Tibial nerve (tissue), 4 donors: ENCODE results near the gene TUBB1. TPM values are rescaled to one million over a fixed set of nuclear protein-coding genes. Genes with fewer than 3 reads are reported as not detected.

Source experiments
- DNase-seq, 2 donors: peaks; one replicate each; pipeline ENCODE4 v3.0.0-alpha.2; 2019; ENCODE audit warnings: low spot score in 2 of 2
- H3K27ac ChIP-seq, 4 donors: fragments of 200-600 bp; sonication (generic) in 3 of 4; one replicate each; pipeline ENCODE4 v1.5.1; 2017 to 2019; ENCODE audit warnings: mild to moderate bottlenecking in 1 of 4
- H3K27me3 ChIP-seq, 2 donors: fragments of 200-600 bp; sonication (generic) in 1 of 2; one replicate each; pipeline versions ENCODE4 v1.5.1 to v1.6.0; 2017 to 2019
- H3K36me3 ChIP-seq, 3 donors: fragments of 200-600 bp; sonication (generic); one replicate each; pipeline ENCODE4 v1.5.1; 2018 to 2019
- H3K4me1 ChIP-seq, 4 donors: fragments of 200-600 bp; sonication (generic) in 3 of 4; one replicate each; pipeline ENCODE4 v1.5.1; 2017 to 2019
- H3K4me3 ChIP-seq, 4 donors: fragments of 200-600 bp; sonication (generic) in 3 of 4; one replicate each; pipeline ENCODE4 v1.5.1; 2017 to 2019; ENCODE audit warnings: mild to moderate bottlenecking in 1 of 4, moderate library complexity in 1 of 4
- H3K9me3 ChIP-seq, 4 donors: fragments of 200-600 bp; sonication (generic) in 3 of 4; one replicate each; pipeline ENCODE4 v1.5.1; 2017 to 2019
- EP300 ChIP-seq, 2 donors: sonication (generic); formaldehyde crosslinking; IDR thresholded peaks; one replicate each; pipeline ENCODE4 v1.6.1; 2017; ENCODE audit warnings: antibody characterized with exemption in 2 of 2, mild to moderate bottlenecking in 1 of 2
- POLR2A ChIP-seq, 2 donors: fragments of 450-650 bp; IDR thresholded peaks; one replicate each; pipeline ENCODE4 v1.6.1; 2017; ENCODE audit warnings: antibody characterized with exemption in 2 of 2, mild to moderate bottlenecking in 2 of 2, moderate library complexity in 2 of 2
- WGBS, 2 donors: methylation state at CpG; one replicate each; pipeline ENCODE4 v1.1.5; 2018; 5-methylcytosine and 5-hydroxymethylcytosine counted together
- total RNA-seq, 4 donors: library from RNA; depleted of rRNA; stranded (reverse); fragments of >200 nt; gene quantifications; one replicate each; pipeline ENCODE4 v1.1.0, GENCODE V29; 2016
- TF ChIP-seq, protein P1 (sequence below), 5 experiments: fragments of 200-600 bp in 3 of 5; fragments of 450-650 bp in 2 of 5; sonication (generic) in 3 of 5; IDR thresholded peaks; one replicate each; pipeline ENCODE4 v1.5.1; 2016 to 2019; ENCODE audit warnings: antibody characterized with exemption in 5 of 5, mild to moderate bottlenecking in 3 of 5, moderate library complexity in 2 of 5

Gene TUBB1
- total RNA-seq, 4 donors from 2014 or later = 0.21 to 0.60 (median 0.59) TPM; not detected in 1

DNA sequence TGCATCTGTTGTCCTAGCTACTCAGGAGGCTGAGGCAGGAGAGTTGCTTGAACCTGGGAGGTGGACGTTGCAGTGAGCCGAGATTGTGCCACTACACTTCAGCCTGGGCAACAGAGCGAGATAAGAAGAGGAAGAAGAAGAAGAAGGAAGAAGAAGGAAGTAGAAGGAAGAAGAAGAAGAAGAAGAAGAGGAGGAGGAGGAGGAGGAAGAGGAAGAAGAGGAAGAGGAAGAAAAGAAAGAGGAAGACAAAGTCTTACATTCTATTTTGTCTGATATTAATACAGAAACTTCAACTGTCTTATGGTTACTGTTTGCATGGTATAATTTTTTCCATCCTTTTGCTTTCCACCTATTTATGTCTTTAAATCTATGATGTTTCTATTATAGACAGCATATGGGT lies 45.4 kb upstream of the TUBB1 start:
- no peaks in the 10 kb centered on the region for H3K27me3 ChIP-seq
- H3K36me3 ChIP-seq = no peaks in the 10 kb centered on the region
- no peaks in the 10 kb centered on the region for H3K4me1 ChIP-seq
- peaks cover 0 to 35% (median 0%) of the 10 kb centered on the region in 4 donors for H3K9me3 ChIP-seq
- 89 to 90% methylated on average over 3 of the region's 3 CpGs for WGBS, 2 donors
- H3K27ac ChIP-seq = no peak overlapping the region
- DNase-seq = no peak
- TF ChIP-seq EP300 (IDR thresholded peaks at IDR 0.05) = no peak
- TF ChIP-seq POLR2A (IDR thresholded peaks at IDR 0.05) = no peak
- TF ChIP-seq, protein P1, sequence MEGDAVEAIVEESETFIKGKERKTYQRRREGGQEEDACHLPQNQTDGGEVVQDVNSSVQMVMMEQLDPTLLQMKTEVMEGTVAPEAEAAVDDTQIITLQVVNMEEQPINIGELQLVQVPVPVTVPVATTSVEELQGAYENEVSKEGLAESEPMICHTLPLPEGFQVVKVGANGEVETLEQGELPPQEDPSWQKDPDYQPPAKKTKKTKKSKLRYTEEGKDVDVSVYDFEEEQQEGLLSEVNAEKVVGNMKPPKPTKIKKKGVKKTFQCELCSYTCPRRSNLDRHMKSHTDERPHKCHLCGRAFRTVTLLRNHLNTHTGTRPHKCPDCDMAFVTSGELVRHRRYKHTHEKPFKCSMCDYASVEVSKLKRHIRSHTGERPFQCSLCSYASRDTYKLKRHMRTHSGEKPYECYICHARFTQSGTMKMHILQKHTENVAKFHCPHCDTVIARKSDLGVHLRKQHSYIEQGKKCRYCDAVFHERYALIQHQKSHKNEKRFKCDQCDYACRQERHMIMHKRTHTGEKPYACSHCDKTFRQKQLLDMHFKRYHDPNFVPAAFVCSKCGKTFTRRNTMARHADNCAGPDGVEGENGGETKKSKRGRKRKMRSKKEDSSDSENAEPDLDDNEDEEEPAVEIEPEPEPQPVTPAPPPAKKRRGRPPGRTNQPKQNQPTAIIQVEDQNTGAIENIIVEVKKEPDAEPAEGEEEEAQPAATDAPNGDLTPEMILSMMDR (IDR thresholded peaks at IDR 0.05) = no peak
- H3K4me3 ChIP-seq = no peak overlapping the region

DNA sequence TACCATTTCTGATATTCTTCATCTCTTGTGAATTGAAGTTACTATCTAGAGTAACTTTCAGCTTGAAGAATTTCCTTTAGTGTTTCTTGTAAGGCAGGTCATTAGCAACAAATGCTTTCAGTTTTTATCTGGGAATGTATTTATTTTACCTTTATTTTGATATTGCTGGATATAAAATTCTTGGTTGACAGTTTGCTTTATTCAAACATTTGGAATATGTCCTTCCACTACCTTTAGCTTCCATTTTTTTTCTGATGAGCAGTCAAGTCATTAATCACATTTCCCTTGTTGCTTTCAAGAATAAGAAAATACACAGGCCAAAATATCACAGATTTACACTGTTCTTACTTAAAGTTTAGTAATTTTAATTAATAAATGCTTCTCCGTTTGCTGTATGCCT lies 43.9 kb upstream of the TUBB1 start:
- Histone ChIP-seq H3K27ac (no peak overlapping the region), H3K9me3 (peaks cover 0 to 27% (median 0%) of the 10 kb centered on the region in 4 donors), H3K27me3 (no peaks in the 10 kb centered on the region), H3K4me1 (peaks cover 0 to under 1% (median 0%) of the 10 kb centered on the region in 4 donors), H3K36me3 (no peaks in the 10 kb centered on the region), H3K4me3 (no peak overlapping the region)
- no peak for DNase-seq
- WGBS, 2 donors = 77 to 86% methylated on average over 1 of the region's 1 CpG
- TF ChIP-seq, protein P1 (IDR thresholded peaks at IDR 0.05) = no peak
- TF ChIP-seq POLR2A (IDR thresholded peaks at IDR 0.05) (no peak), EP300 (IDR thresholded peaks at IDR 0.05) (no peak)

DNA sequence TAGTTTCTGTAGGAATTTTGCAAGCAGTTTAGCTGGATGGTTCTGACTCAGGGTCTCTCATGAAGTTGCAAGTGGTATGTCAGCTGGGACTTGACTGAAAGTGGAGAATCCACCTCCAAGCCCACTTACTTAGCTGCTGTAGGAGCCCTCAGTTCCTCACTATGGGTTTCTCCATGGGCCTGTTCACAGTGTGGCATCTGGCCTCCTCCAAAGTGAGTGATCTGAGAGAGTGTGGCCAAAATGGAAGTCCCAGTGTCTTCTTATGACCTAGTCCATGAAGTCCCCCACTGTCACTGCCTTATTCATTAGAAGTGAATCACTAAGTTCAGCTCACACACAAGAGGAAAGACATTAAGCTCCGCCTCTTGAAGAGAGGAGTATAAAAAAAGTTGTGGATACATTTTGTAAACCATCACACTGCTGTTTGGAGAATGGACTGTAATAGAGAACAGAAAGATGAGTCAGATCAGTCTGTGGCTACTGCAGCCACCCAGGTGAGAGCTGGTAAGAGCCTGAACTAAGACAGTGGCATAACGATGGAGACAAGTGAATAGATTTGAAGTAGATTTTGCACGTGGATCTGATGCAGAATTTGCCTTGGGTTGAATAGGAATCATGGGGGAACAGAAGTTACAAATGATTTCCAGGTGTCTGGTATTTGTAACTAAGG lies 43.0 kb upstream of the TUBB1 start:
- no peak for DNase-seq
- Histone ChIP-seq H3K27ac (no peak overlapping the region), H3K36me3 (no peaks in the 10 kb centered on the region), H3K4me1 (peaks cover 0 to 6% (median 0%) of the 10 kb centered on the region in 4 donors), H3K27me3 (no peaks in the 10 kb centered on the region), H3K4me3 (no peak overlapping the region), H3K9me3 (peaks cover 0 to 27% (median 0%) of the 10 kb centered on the region in 4 donors)
- TF ChIP-seq POLR2A (IDR thresholded peaks at IDR 0.05) (no peak), EP300 (IDR thresholded peaks at IDR 0.05) (no peak)
- TF ChIP-seq, protein P1 (IDR thresholded peaks at IDR 0.05) = no peak
- WGBS, 2 donors = 79 to 82% methylated on average over 3 of the region's 3 CpGs

DNA sequence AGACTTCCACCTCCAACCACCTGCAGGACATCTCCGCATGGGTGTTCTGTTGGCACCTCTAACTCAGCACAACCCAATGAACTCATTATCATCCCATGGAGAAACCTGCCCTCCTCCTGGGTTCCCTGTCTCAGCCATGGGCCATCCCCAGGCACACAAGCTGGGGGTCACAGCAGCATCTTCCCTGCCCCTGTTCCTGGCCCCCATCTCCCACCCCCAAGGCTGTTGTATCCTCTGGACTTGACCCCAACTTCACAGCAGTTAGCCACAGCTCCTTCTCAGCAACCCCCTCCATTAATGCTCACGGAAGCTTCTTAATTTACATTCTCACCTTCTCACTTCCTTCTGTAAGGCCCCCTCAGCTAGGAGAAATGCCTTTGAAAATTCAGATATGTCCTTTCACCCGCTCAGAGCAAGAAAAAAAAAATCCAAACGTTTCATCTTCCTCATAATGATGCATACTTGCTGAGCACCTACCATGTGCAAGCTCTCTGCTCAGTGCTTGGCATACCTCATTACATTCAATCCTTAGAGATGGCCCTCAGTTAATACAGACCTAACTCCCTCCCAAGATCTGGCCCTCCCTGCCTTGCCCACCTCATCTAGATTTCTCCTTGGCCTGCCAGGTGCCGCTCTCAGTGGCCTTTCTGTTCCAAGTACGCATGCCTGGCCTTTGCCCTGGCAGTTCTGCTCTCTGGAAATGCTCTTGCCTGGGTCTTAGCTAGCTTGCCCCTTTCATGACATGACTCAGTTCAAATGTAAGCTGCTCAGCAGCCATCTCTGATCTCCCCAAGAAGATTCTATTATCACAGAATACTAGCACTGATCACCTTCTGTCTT lies 40.7 kb upstream of the TUBB1 start:
- H3K4me1 ChIP-seq = peaks cover 0 to 22% (median 12%) of the 10 kb centered on the region in 4 donors
- TF ChIP-seq EP300 (IDR thresholded peaks at IDR 0.05) (no peak), POLR2A (IDR thresholded peaks at IDR 0.05) (no peak)
- TF ChIP-seq, protein P1 (IDR thresholded peaks at IDR 0.05) = no peak
- H3K36me3 ChIP-seq = no peaks in the 10 kb centered on the region
- H3K27me3 ChIP-seq = no peaks in the 10 kb centered on the region
- no peak for DNase-seq
- peaks cover 0 to 27% (median 0%) of the 10 kb centered on the region in 4 donors for H3K9me3 ChIP-seq
- H3K4me3 ChIP-seq = no peak overlapping the region
- WGBS, 2 donors = 69 to 74% methylated on average over 6 of the region's 6 CpGs
- no peak overlapping the region for H3K27ac ChIP-seq
